ENCODE measurements around the gene RSRC1.
"Not testable (repeated sequence)": the region's sequence is repeated elsewhere in the genome, so short reads cannot be mapped to it uniquely, and the experiment has no call there.

DNA sequence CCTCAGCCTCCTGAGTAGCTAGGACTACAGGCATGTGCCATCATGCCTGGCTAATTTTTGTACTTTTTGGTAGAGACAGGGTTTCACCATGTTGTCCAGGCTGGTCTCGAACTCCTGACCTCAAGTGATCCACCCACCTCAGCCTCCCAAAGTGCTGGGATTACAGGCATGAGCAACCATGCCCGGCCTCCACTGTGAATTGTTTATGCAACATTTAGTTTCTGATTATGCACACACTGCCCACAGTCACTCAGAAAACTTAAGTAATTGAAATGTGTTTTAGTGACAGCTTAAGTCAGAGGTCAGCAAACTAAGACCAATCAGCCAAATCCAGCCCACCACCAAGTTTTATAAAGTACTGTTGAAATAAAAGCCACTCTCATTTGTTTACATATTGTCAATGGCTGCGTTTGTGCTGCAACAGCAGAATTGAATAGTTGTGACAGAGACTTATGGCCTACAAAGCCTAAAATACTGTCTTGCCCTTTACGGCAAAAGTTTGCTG lies 385.6 kb downstream of the RSRC1 start:
- TF ChIP-seq POLR2A (IDR thresholded peaks at IDR 0.05; ENCODE audit: low read length); GATA1 (IDR thresholded peaks at IDR 0.05; ENCODE audit: low read depth, low read length): not testable (repeated sequence)
